HEK293 (cell line): ENCODE results near the gene INPP4B.

ENCODE experiments used
- GLI2 ChIP-seq: fragments of 450-650 bp; formaldehyde crosslinking; IDR thresholded peaks from 2 replicates; pipeline ENCODE4; 2017; ENCODE audit warnings: missing biosample characterization, missing genetic modification characterization, low read depth, borderline replicate concordance
- GLI4 ChIP-seq: fragments of 450-650 bp; formaldehyde crosslinking; IDR thresholded peaks from 2 replicates; pipeline ENCODE4 v1.5.1; 2016; ENCODE audit warnings: missing biosample characterization, missing genetic modification characterization
- MYNN ChIP-seq: fragments of 450-650 bp; formaldehyde crosslinking; IDR thresholded peaks from 2 replicates; pipeline ENCODE4 v1.5.1; 2016; ENCODE audit warnings: missing biosample characterization, missing genetic modification characterization, borderline replicate concordance
- MZF1 ChIP-seq: fragments of 450-650 bp; formaldehyde crosslinking; IDR thresholded peaks from 2 replicates; pipeline ENCODE4 v1.5.1; 2017; ENCODE audit warnings: missing biosample characterization, missing genetic modification characterization, borderline replicate concordance
- PRDM1 ChIP-seq: fragments of 450-650 bp; formaldehyde crosslinking; IDR thresholded peaks from 2 replicates; pipeline ENCODE4; 2016; ENCODE audit warnings: missing biosample characterization, missing genetic modification characterization
- TCF7L2 ChIP-seq: IDR thresholded peaks from 2 replicates; pipeline ENCODE4 v1.6.1; 2011; ENCODE audit warnings: low read depth, mild to moderate bottlenecking, inconsistent platforms, low read length, moderate library complexity, borderline replicate concordance
- ZNF341 ChIP-seq: fragments of 450-650 bp; formaldehyde crosslinking; IDR thresholded peaks from 2 replicates; pipeline ENCODE4; 2016; ENCODE audit warnings: low read depth, missing biosample characterization, missing genetic modification characterization
- ZNF510 ChIP-seq: fragments of 450-650 bp; formaldehyde crosslinking; IDR thresholded peaks from 2 replicates; pipeline ENCODE4 v1.5.1; 2018; ENCODE audit warnings: mild to moderate bottlenecking, missing genetic modification characterization, missing biosample characterization; ENCODE audit not compliant: insufficient replicate concordance
- ZNF558 ChIP-seq: fragments of 450-650 bp; formaldehyde crosslinking; IDR thresholded peaks from 2 replicates; pipeline ENCODE4 v1.5.1; 2016; ENCODE audit warnings: missing biosample characterization, missing genetic modification characterization
- TF ChIP-seq, protein P1 (sequence below): fragments of 450-650 bp; formaldehyde crosslinking; IDR thresholded peaks from 2 replicates; pipeline ENCODE4 v1.5.1; 2016; ENCODE audit warnings: missing biosample characterization, missing genetic modification characterization

DNA sequence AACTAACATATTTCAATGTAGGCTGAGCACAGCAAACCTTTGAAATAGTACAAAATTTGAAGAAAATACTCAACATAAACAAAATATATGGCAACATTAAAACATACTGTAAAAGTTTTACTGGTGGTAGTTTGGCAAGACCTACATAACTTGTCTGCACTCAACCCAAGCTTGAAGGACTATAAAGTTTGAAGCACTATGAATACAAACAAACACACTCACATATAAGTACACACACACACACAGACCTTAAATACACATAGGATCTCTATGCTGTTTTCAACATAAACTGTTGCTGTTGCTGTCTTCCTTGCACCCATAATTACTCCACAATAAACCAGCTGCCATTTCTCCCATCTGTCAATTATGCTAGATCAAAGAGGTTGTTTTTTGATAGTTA, 620.1 kb downstream of the INPP4B start:
- TF ChIP-seq, protein P1, sequence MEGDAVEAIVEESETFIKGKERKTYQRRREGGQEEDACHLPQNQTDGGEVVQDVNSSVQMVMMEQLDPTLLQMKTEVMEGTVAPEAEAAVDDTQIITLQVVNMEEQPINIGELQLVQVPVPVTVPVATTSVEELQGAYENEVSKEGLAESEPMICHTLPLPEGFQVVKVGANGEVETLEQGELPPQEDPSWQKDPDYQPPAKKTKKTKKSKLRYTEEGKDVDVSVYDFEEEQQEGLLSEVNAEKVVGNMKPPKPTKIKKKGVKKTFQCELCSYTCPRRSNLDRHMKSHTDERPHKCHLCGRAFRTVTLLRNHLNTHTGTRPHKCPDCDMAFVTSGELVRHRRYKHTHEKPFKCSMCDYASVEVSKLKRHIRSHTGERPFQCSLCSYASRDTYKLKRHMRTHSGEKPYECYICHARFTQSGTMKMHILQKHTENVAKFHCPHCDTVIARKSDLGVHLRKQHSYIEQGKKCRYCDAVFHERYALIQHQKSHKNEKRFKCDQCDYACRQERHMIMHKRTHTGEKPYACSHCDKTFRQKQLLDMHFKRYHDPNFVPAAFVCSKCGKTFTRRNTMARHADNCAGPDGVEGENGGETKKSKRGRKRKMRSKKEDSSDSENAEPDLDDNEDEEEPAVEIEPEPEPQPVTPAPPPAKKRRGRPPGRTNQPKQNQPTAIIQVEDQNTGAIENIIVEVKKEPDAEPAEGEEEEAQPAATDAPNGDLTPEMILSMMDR = no peak
- TF ChIP-seq ZNF510 (tag by site-specific recombination) (no peak), GLI4 (tag by site-specific recombination) (no peak), ZNF558 (tag by site-specific recombination) (no peak), TCF7L2 (no peak), MZF1 (no peak), MYNN (tag by site-specific recombination) (no peak), ZNF341 (tag by site-specific recombination) (no peak), GLI2 (no peak), PRDM1 (tag by site-specific recombination) (no peak)
